B cell (primary cell): Measurements from ENCODE around the gene DSN1. TPM values are rescaled to one million over a fixed set of nuclear protein-coding genes. Genes with fewer than 3 reads are reported as not detected.

Source experiments
- ATAC-seq: fragments of 200-7000 bp; cut with Tn5 transposase; one replicate; pipeline ENCODE4 v1.10.0; 2021; ENCODE audit warnings: low read depth, mild to moderate bottlenecking, moderate number of reproducible peaks, moderate library complexity
- CTCF ChIA-PET: fragments of 350-600 bp; sonication (Branson Sonifier 250); formaldehyde crosslinking; loops from one replicate; lab custom pipeline; 2021; ENCODE audit warnings: antibody characterized with exemption, inconsistent platforms; lab: Charles Lee
- POLR2A ChIA-PET: fragments of 350-600 bp; sonication (Branson Sonifier 250); formaldehyde crosslinking; loops from one replicate; lab custom pipeline; 2021; ENCODE audit warnings: antibody characterized with exemption; lab: Charles Lee
- DNase-seq: peaks from one replicate; pipeline ENCODE4 v3.0.0; 2013
- H2AFZ ChIP-seq: 2 replicates; pipeline ENCODE4 v1.6.1; 2012; ENCODE audit warnings: mild to moderate bottlenecking, low read depth, low read length; ENCODE audit not compliant: insufficient read depth, poor library complexity, severe bottlenecking
- H3K27ac ChIP-seq, 2 donors: 1 replicate in 1 of 2; 2 replicates in 1 of 2; pipeline ENCODE4 v1.5.1; 2012 to 2013; ENCODE audit warnings: low read length in 2 of 2, mild to moderate bottlenecking in 2 of 2, moderate library complexity in 1 of 2
- H3K27me3 ChIP-seq, 4 experiments: fragments of 200-600 bp in 1 of 4; sonication (generic) in 1 of 4; replicated peaks in 1 of 4; 1 replicate in 2 of 4; 2 replicates in 2 of 4; pipeline versions ENCODE4 v1.6.1 to v1.7.0; 2013 to 2016; ENCODE audit warnings: low read length in 3 of 4, mild to moderate bottlenecking in 2 of 4, mixed read lengths in 1 of 4, moderate library complexity in 1 of 4; ENCODE audit not compliant: insufficient read depth in 4 of 4, control insufficient read depth in 3 of 4; ENCODE audit errors: control extremely low read depth in 1 of 4
- H3K36me3 ChIP-seq, 2 experiments: replicated peaks in 1 of 2; 1 replicate in 1 of 2; 2 replicates in 1 of 2; pipeline versions ENCODE4 v1.6.1 to v1.7.1; 2013; ENCODE audit warnings: low read length in 1 of 2; ENCODE audit not compliant: insufficient read depth in 2 of 2, control insufficient read depth in 1 of 2; ENCODE audit errors: control extremely low read depth in 1 of 2, extremely low read depth in 1 of 2
- H3K4me1 ChIP-seq, 2 donors: fragments of 200-600 bp in 1 of 2; sonication (generic) in 1 of 2; 1 replicate in 1 of 2; 2 replicates in 1 of 2; pipeline versions ENCODE4 v1.5.1 to v1.6.1; 2013 to 2017; ENCODE audit warnings: low read length in 2 of 2; ENCODE audit not compliant: control insufficient read depth in 2 of 2, insufficient read depth in 2 of 2
- H3K4me2 ChIP-seq: replicated peaks from 2 replicates; pipeline ENCODE3; 2012; ENCODE audit warnings: mild to moderate bottlenecking, low read depth, low read length; ENCODE audit not compliant: poor library complexity, severe bottlenecking
- H3K4me3 ChIP-seq, 5 experiments: fragments of 200-600 bp in 1 of 5; sonication (generic) in 1 of 5; 1 replicate in 3 of 5; 2 replicates in 2 of 5; pipeline versions ENCODE4 v1.5.1 to v1.7.0; 2011 to 2016; ENCODE audit warnings: low read length in 4 of 5, mild to moderate bottlenecking in 4 of 5, low read depth in 2 of 5, control low read depth in 1 of 5, moderate library complexity in 1 of 5; ENCODE audit not compliant: insufficient read depth in 1 of 5; ENCODE audit errors: control extremely low read depth in 1 of 5, extremely low read depth in 1 of 5
- H3K79me2 ChIP-seq: fragments of 200-600 bp; sonication (generic); one replicate; pipeline ENCODE4 v1.6.0; 2016; ENCODE audit warnings: low read length; ENCODE audit not compliant: control insufficient read depth, insufficient read depth
- H3K9ac ChIP-seq: fragments of 200-600 bp; sonication (generic); 2 replicates; pipeline ENCODE4 v1.6.1; 2017; ENCODE audit warnings: mild to moderate bottlenecking, low read length, moderate library complexity
- H3K9me3 ChIP-seq, 3 donors: one replicate each; pipeline versions ENCODE4 v1.6.1 to v1.7.1; 2013; ENCODE audit warnings: low read length in 2 of 3; ENCODE audit not compliant: control insufficient read depth in 2 of 3, insufficient read depth in 1 of 3; ENCODE audit errors: control extremely low read depth in 1 of 3
- H4K20me1 ChIP-seq: 2 replicates; pipeline ENCODE4 v1.6.0; 2012; ENCODE audit warnings: mild to moderate bottlenecking, low read length; ENCODE audit not compliant: insufficient read depth, control insufficient read depth, poor library complexity, severe bottlenecking
- H3K27ac Mint-ChIP-seq: one replicate; pipeline ENCODE4 v1.8.0; 2021; ENCODE audit warnings: mixed read lengths
- H3K27me3 Mint-ChIP-seq: one replicate; pipeline ENCODE4 v1.8.0; 2021; ENCODE audit warnings: mixed read lengths
- H3K4me1 Mint-ChIP-seq: one replicate; pipeline ENCODE4 v1.8.0; 2021; ENCODE audit warnings: mixed read lengths
- H3K4me3 Mint-ChIP-seq: one replicate; pipeline ENCODE4 v1.8.0; 2021; ENCODE audit warnings: mixed read lengths
- H3K9me3 Mint-ChIP-seq: one replicate; pipeline ENCODE4 v1.8.0; 2022; ENCODE audit warnings: mixed read lengths; ENCODE audit not compliant: insufficient read depth
- CTCF ChIP-seq: fragments of 200-600 bp; IDR thresholded peaks from one replicate; pipeline ENCODE4 v1.8.0; 2022; ENCODE audit warnings: antibody characterized with exemption, mild to moderate bottlenecking
- EZH2 ChIP-seq: IDR thresholded peaks from 2 replicates; pipeline ENCODE4 v1.6.1; 2012; ENCODE audit warnings: borderline replicate concordance, low read depth, mild to moderate bottlenecking, moderate library complexity, low read length; ENCODE audit not compliant: insufficient read depth, poor library complexity, severe bottlenecking
- WGBS: methylation state at CpG from one replicate; pipeline ENCODE4 v1.1.5; 2013; ENCODE audit warnings: missing lambda C conversion rate; ENCODE audit not compliant: insufficient coverage; 5-methylcytosine and 5-hydroxymethylcytosine counted together
- intact Hi-C: fragments of 100-400 bp; cut with micrococcal nuclease; formaldehyde crosslinking; loops from one replicate; pipeline ENCODE4 v1.10.0; 2022
- polyA plus RNA-seq: library from polyadenylated mRNA; depleted of rRNA; stranded (reverse); fragments of >200 nt; gene quantifications from 2 replicates; pipeline ENCODE4 v1.2.3, GENCODE V29; 2012
- total RNA-seq, 2 donors: library from RNA; stranded (reverse); fragments of 120-200 nt in 1 of 2; gene quantifications; 1 replicate in 1 of 2; 2 replicates in 1 of 2; pipeline versions ENCODE4 v1.2.3 to v1.2.4, GENCODE V29; 2013 to 2022

The DSN1 gene
- total and polyA plus RNA-seq, 2 donors (not counting 1 experiment from before 2014, with no cell fraction given), result 13.2 to 17.1 TPM

GRCh38 chr20:36806049-36806448 is 32.5 kb upstream of the DSN1 start:
- no peak overlapping the region for H3K4me2 ChIP-seq
- H3K27me3 ChIP-seq, result no peaks in the 10 kb centered on the region
- intact Hi-C loops, result no loop called here
- H3K9ac ChIP-seq, result no peak overlapping the region
- POLR2A ChIA-PET, result no interaction called here
- H3K9me3 Mint-ChIP-seq, result no peaks in the 10 kb centered on the region
- WGBS, result 100% methylated on average over 2 of the region's 5 CpGs
- CTCF ChIA-PET, result interaction anchor here (1.3 to 4.4 kb wide), 3 partner anchors 10 to 81 kb away, joined by 5 to 45 read pairs (median 6); a partner anchor contains a TSS
- H3K4me1 Mint-ChIP-seq, result peaks cover 3% of the 10 kb centered on the region
- H3K27me3 Mint-ChIP-seq, result no peaks in the 10 kb centered on the region
- H3K79me2 ChIP-seq, result peaks cover 11% of the 10 kb centered on the region
- no peak overlapping the region for H2AFZ ChIP-seq
- H3K27ac Mint-ChIP-seq, result no peak overlapping the region
- no peak overlapping the region for H3K4me3 Mint-ChIP-seq
- H3K36me3 ChIP-seq, result peaks cover 2 to 54% of the 10 kb centered on the region in 2 experiments
- no peak for ATAC-seq
- peaks cover 0 to 5% (median 0%) of the 10 kb centered on the region in 3 donors for H3K9me3 ChIP-seq
- H3K4me3 ChIP-seq, result no peak overlapping the region
- H4K20me1 ChIP-seq, result peaks cover 5% of the 10 kb centered on the region
- no peak for DNase-seq
- H3K4me1 ChIP-seq, result peaks cover 0 to 9% of the 10 kb centered on the region in 2 donors
- TF ChIP-seq CTCF, result no peak
- TF ChIP-seq EZH2, result no peak
- H3K27ac ChIP-seq, result no peak overlapping the region

GRCh38 chr20:36805396-36805795 is 31.8 kb upstream of the DSN1 start:
- no CpG with 5 or more reads among the region's 1 CpG for WGBS
- Histone ChIP-seq H4K20me1 (peaks cover 5% of the 10 kb centered on the region), H3K9ac (no peak overlapping the region), H3K4me2 (no peak overlapping the region), H2AFZ (no peak overlapping the region), H3K27me3 (no peaks in the 10 kb centered on the region), H3K4me1 (peaks cover 0 to 9% of the 10 kb centered on the region in 2 donors), H3K9me3 (peaks cover 0 to 5% (median 0%) of the 10 kb centered on the region in 3 donors), H3K79me2 (peaks cover 5% of the 10 kb centered on the region), H3K27ac (no peak overlapping the region), H3K4me3 (no peak overlapping the region), H3K36me3 (peaks cover 2 to 60% of the 10 kb centered on the region in 2 experiments)
- no peaks in the 10 kb centered on the region for H3K27me3 Mint-ChIP-seq
- no peak overlapping the region for H3K4me3 Mint-ChIP-seq
- H3K27ac Mint-ChIP-seq, result no peak overlapping the region
- CTCF ChIA-PET, result interaction anchor here (1.3 kb wide), 1 partner anchor 58 kb away, joined by 6 read pairs; a partner anchor contains a TSS
- DNase-seq (no peak), ATAC-seq (no peak)
- TF ChIP-seq CTCF, result no peak
- TF ChIP-seq EZH2, result no peak
- peaks cover 3% of the 10 kb centered on the region for H3K4me1 Mint-ChIP-seq
- intact Hi-C loops, result no loop called here
- H3K9me3 Mint-ChIP-seq, result no peaks in the 10 kb centered on the region
- POLR2A ChIA-PET, result no interaction called here
